HK-2 (cell line): ENCODE results near the gene PCDHGA5.
"Not testable (repeated sequence)": the region's sequence is repeated elsewhere in the genome, so short reads cannot be mapped to it uniquely, and the experiment has no call there.

ENCODE experiments used
- DNase-seq: peaks from one replicate; pipeline ENCODE4 v3.0.0-alpha.2; 2018; ENCODE audit not compliant: unreplicated experiment

The PCDHGA5 gene

GRCh38 chr5:141351591-141351990, 12.4 kb upstream of the PCDHGA5 start:
- no peak for DNase-seq

- DNase-seq, result no peak
Measured at GRCh38 chr5:141354900-141355469, 9.0 kb upstream of the PCDHGA5 start, which contains the start of gene PCDHGA4. PCDHGA4 (plus strand) TSS chr5:141355021; CDS start chr5:141355108, 87 bp downstream.

GRCh38 chr5:141355641-141356040, 8.3 kb upstream of the PCDHGA5 start:
- no peak for DNase-seq

- DNase-seq, result no peak
Measured at GRCh38 chr5:141356133-141356532, 7.8 kb upstream of the PCDHGA5 start.

GRCh38 chr5:141356950-141357349, 7.0 kb upstream of the PCDHGA5 start:
- no peak for DNase-seq

GRCh38 chr5:141359790-141360426, 4.1 kb upstream of the PCDHGA5 start, which contains the start of gene PCDHGB2:
PCDHGB2 (plus strand) TSS chr5:141359994; CDS start chr5:141360136, 142 bp downstream.
- DNase-seq, result no peak

GRCh38 chr5:141360685-141361084, 3.3 kb upstream of the PCDHGA5 start:
- DNase-seq, result no peak

GRCh38 chr5:141362719-141363118, 1.2 kb upstream of the PCDHGA5 start:
- no peak for DNase-seq

- no peak for DNase-seq
Measured at GRCh38 chr5:141366016-141366896, 2.3 kb downstream of the PCDHGA5 start.

GRCh38 chr5:141369994-141370848, 6.3 kb downstream of the PCDHGA5 start, which contains the start of gene PCDHGB3:
PCDHGB3 (plus strand) TSS chr5:141370242; CDS start chr5:141370395, 153 bp downstream.
- DNase-seq, result no peak

GRCh38 chr5:141371572-141372475, 7.9 kb downstream of the PCDHGA5 start:
- DNase-seq, result no peak

- no peak for DNase-seq
Measured at GRCh38 chr5:141373673-141374317, 9.8 kb downstream of the PCDHGA5 start, which contains the start of gene PCDHGA6. PCDHGA6 (plus strand) TSS chr5:141373891; CDS start chr5:141374084, 193 bp downstream.

- no peak for DNase-seq
Measured at GRCh38 chr5:141374627-141375026, 10.7 kb downstream of the PCDHGA5 start.

- DNase-seq, result not testable (repeated sequence)
Measured at GRCh38 chr5:141375444-141376155, 11.6 kb downstream of the PCDHGA5 start.

- peak; percentile 28 for DNase-seq
Measured at GRCh38 chr5:141382469-141383294, 18.7 kb downstream of the PCDHGA5 start, which contains the start of gene PCDHGA7. PCDHGA7 (plus strand) TSS chr5:141382742; CDS start chr5:141382900, 158 bp downstream.

GRCh38 chr5:141383345-141383744, 19.4 kb downstream of the PCDHGA5 start:
- no peak for DNase-seq

- DNase-seq, result no peak
Measured at GRCh38 chr5:141384471-141385267, 20.7 kb downstream of the PCDHGA5 start.
